PC-9 (cell line): ENCODE measurements around the gene NGF. TPM values are rescaled to one million over a fixed set of nuclear protein-coding genes. Genes with fewer than 3 reads are reported as not detected.

Experiments
- BruUV-seq: library from RNA; stranded (reverse); fragments of 400-500 nt; replicated peaks from 2 replicates; lab custom pipeline; 2021; lab: Mats Ljungman, UMichigan
- CTCF ChIA-PET: fragments of 300-600 bp; sonication (Branson Sonifier 250); formaldehyde crosslinking; loops from one replicate; lab custom pipeline; 2022; ENCODE audit warnings: antibody characterized with exemption; lab: Charles Lee
- POLR2A ChIA-PET: fragments of 300-600 bp; sonication (Branson Sonifier 250); formaldehyde crosslinking; loops from one replicate; lab custom pipeline; 2022; ENCODE audit warnings: antibody characterized with exemption; ENCODE audit not compliant: unreplicated experiment; lab: Charles Lee
- DNase-seq, 2 experiments: peaks; one replicate each; pipeline versions ENCODE4 v3.0.0 to v3.0.0-alpha.2; 2015 to 2022; ENCODE audit warnings: mixed read lengths in 1 of 2
- H2AFZ ChIP-seq: fragments of 200-600 bp; sonication (generic); 2 replicates; pipeline ENCODE4 v1.8.1; 2017; ENCODE audit warnings: antibody characterized with exemption
- H3F3A ChIP-seq: fragments of 200-600 bp; sonication (generic); 2 replicates; pipeline ENCODE4 v1.8.1; 2017; ENCODE audit warnings: antibody characterized with exemption, mild to moderate bottlenecking, low read depth; ENCODE audit not compliant: insufficient read depth
- H3K27ac ChIP-seq: fragments of 200-600 bp; sonication (generic); 2 replicates; pipeline ENCODE4 v1.6.1; 2016; ENCODE audit warnings: mixed run types
- H3K27me3 ChIP-seq: fragments of 200-600 bp; sonication (generic); 2 replicates; pipeline ENCODE4 v1.6.1; 2016; ENCODE audit warnings: low read depth, mixed run types; ENCODE audit not compliant: insufficient read depth
- H3K36me3 ChIP-seq: fragments of 200-600 bp; sonication (generic); 2 replicates; pipeline ENCODE4 v1.6.1; 2016; ENCODE audit warnings: low read depth, mixed run types
- H3K4me1 ChIP-seq: fragments of 200-600 bp; sonication (generic); replicated peaks from 2 replicates; pipeline ENCODE4 v1.6.1; 2016; ENCODE audit warnings: mixed run types; ENCODE audit not compliant: insufficient read depth
- H3K4me2 ChIP-seq: fragments of 200-600 bp; sonication (generic); 2 replicates; pipeline ENCODE4 v1.6.1; 2017; ENCODE audit warnings: mixed run types
- H3K4me3 ChIP-seq: fragments of 200-600 bp; sonication (generic); 2 replicates; pipeline ENCODE4 v1.6.1; 2016; ENCODE audit warnings: mixed run types
- H3K79me2 ChIP-seq: fragments of 200-600 bp; sonication (generic); 2 replicates; pipeline ENCODE4 v1.6.1; 2017; ENCODE audit warnings: low read depth, mixed run types
- H3K9me2 ChIP-seq: fragments of 200-600 bp; sonication (generic); 2 replicates; pipeline ENCODE4 v1.8.1; 2017; ENCODE audit warnings: mild to moderate bottlenecking; ENCODE audit not compliant: insufficient read depth
- H3K9me3 ChIP-seq: fragments of 200-600 bp; sonication (generic); 2 replicates; pipeline ENCODE4 v1.8.1; 2016; ENCODE audit warnings: low read depth; ENCODE audit not compliant: insufficient read depth
- H4K20me1 ChIP-seq: fragments of 200-600 bp; sonication (generic); 2 replicates; pipeline ENCODE4 v1.8.1; 2017; ENCODE audit not compliant: insufficient read depth
- EZH2 ChIP-seq: fragments of 200-600 bp; sonication (generic); IDR thresholded peaks from 2 replicates; pipeline ENCODE4 v1.8.0; 2017; ENCODE audit warnings: antibody characterized with exemption, low read depth
- intact Hi-C: fragments of 100-400 bp; cut with micrococcal nuclease; formaldehyde crosslinking; loops from one replicate; pipeline ENCODE4 v1.10.0; 2022; ENCODE audit not compliant: unreplicated experiment
- total RNA-seq: library from RNA; stranded (reverse); gene quantifications from 2 replicates; pipeline ENCODE4 v1.2.3, GENCODE V29; 2021
- TF ChIP-seq, protein P1 (sequence below): fragments of 200-600 bp; sonication (generic); conservative IDR thresholded peaks from 2 replicates; pipeline ENCODE4 v1.6.1; 2017; ENCODE audit warnings: mixed run types, antibody characterized with exemption, mild to moderate bottlenecking, moderate library complexity

Gene NGF
- total RNA-seq, 1 experiment from 2014 or later: 5.5 TPM

GRCh38 chr1:115237023-115237422 is 101.0 kb downstream of the NGF start:
- H3K36me3 ChIP-seq: no peaks in the 10 kb centered on the region
- peaks cover 16% of the 10 kb centered on the region for H3K4me1 ChIP-seq
- peaks cover 3% of the 10 kb centered on the region; the same call in 1 of the 2 replicates for H3F3A ChIP-seq
- H3K4me3 ChIP-seq: no peak overlapping the region
- ChIA-PET POLR2A (no interaction called here), CTCF (no interaction called here)
- no peak for TF ChIP-seq EZH2
- TF ChIP-seq, protein P1, sequence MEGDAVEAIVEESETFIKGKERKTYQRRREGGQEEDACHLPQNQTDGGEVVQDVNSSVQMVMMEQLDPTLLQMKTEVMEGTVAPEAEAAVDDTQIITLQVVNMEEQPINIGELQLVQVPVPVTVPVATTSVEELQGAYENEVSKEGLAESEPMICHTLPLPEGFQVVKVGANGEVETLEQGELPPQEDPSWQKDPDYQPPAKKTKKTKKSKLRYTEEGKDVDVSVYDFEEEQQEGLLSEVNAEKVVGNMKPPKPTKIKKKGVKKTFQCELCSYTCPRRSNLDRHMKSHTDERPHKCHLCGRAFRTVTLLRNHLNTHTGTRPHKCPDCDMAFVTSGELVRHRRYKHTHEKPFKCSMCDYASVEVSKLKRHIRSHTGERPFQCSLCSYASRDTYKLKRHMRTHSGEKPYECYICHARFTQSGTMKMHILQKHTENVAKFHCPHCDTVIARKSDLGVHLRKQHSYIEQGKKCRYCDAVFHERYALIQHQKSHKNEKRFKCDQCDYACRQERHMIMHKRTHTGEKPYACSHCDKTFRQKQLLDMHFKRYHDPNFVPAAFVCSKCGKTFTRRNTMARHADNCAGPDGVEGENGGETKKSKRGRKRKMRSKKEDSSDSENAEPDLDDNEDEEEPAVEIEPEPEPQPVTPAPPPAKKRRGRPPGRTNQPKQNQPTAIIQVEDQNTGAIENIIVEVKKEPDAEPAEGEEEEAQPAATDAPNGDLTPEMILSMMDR: no peak
- H2AFZ ChIP-seq: no peak overlapping the region
- intact Hi-C loops: no loop called here
- peaks cover 23% of the 10 kb centered on the region for H3K9me3 ChIP-seq
- H3K4me2 ChIP-seq: no peak overlapping the region
- no peak overlapping the region for H3K27ac ChIP-seq
- H3K27me3 ChIP-seq: no peaks in the 10 kb centered on the region
- H4K20me1 ChIP-seq: no peaks in the 10 kb centered on the region
- no peaks in the 10 kb centered on the region for H3K79me2 ChIP-seq
- DNase-seq: no peak
- no TSS peak for BruUV-seq
- no peaks in the 10 kb centered on the region for H3K9me2 ChIP-seq

Other genes with a start within 250 kb of the NGF start
- 26.5 and 36.1 TPM in 2 replicates for gene TSPAN2, start 248.7 kb downstream of the NGF start, total RNA-seq